Measurements from ENCODE around the gene ATP13A4. TPM values are rescaled to one million over a fixed set of nuclear protein-coding genes. Genes with fewer than 3 reads are reported as not detected.
A peak's percentile ranks its signal among the peaks of the same experiment; 100 is the strongest.

Gene ATP13A4
- total RNA-seq, 2 experiments from 2014 or later, result 0.44 to 2.5 TPM

DNA sequence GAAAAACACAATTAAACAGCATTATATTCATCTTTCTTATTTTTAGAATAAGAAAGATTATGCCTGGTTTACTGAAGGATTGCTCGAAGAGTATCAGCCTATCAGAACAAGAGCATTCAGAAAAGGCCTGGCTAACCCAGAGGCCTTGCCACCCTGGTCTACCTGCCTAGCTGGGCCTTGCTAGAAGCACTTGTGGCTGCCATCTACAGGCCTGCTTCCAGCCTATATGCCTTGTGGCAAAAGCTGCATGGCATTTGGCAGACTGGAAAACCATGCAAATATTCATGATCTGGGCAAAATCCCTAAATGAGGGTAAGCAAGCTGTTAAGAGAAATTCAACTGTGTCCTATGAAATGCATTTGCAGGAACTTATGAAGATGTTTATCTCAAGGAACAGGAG, 9.3 kb upstream of the ATP13A4 start:
- Histone ChIP-seq H3K4me1 (ENCODE audit: insufficient read depth, low read length, poor library complexity, severe bottlenecking) (no peaks in the 10 kb centered on the region), H3K27ac (ENCODE audit: low read depth, low read length, poor library complexity, severe bottlenecking) (no peak overlapping the region), H3K4me2 (ENCODE audit: low read length) (no peak overlapping the region), H3K9me3 (ENCODE audit: low read length) (no peaks in the 10 kb centered on the region), H3K36me3 (ENCODE audit: insufficient read depth, low read length) (no peaks in the 10 kb centered on the region), H3K79me2 (ENCODE audit: insufficient read depth, low read depth, low read length) (no peaks in the 10 kb centered on the region), H4K20me1 (ENCODE audit: insufficient read depth, low read length) (no peaks in the 10 kb centered on the region), H3K4me3 (ENCODE audit: low read depth, low read length, poor library complexity, severe bottlenecking) (no peak overlapping the region), H3K9me2 (ENCODE audit: insufficient read depth, low read length) (no peaks in the 10 kb centered on the region), H2AFZ (ENCODE audit: low read length) (no peak overlapping the region)
- intact Hi-C loops (cut with micrococcal nuclease; ENCODE audit: unreplicated experiment), result no loop called here
- peak; percentile 8 for DNase-seq (ENCODE audit: low spot score)
- POLR2A ChIA-PET, result no interaction called here
- CTCF ChIA-PET (ENCODE audit: unreplicated experiment), result interaction anchor here (0.6 kb wide), 1 partner anchor 664 kb away, joined by 3 read pairs; no protein-coding TSS in a partner anchor
- TF ChIP-seq EZH2phosphoT487 (IDR thresholded peaks at IDR 0.05; ENCODE audit: borderline replicate concordance, low read depth, low read length) (no peak), CTCF (conservative IDR thresholded peaks at IDR 0.05; ENCODE audit: low read length) (peak; percentile 43)
- BruUV-seq (replicated peaks), result no TSS peak

DNA sequence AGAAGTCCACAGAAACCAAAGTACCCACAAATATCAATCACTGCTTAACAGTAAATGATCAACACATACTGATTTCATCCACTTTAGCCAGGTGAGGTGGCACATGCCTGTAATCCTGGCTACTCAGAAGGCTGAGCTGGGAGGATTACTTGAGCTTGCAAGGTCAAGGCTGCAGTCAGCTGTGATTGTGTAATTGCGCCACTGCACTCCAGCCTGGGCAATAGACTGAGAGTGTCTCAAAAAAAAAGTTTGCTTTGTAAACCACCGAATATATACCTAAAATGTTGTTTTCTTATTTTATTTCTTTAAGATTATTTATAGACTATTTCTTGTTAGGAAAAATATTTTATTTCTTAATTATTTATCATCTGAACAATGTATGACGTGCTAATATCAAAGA, 8.7 kb upstream of the ATP13A4 start:
- POLR2A ChIA-PET, result interaction anchor here (1.0 kb wide), 1 partner anchor 11 kb away, joined by 4 read pairs; no protein-coding TSS in a partner anchor
- Histone ChIP-seq H3K9me2 (ENCODE audit: insufficient read depth, low read length) (no peaks in the 10 kb centered on the region), H4K20me1 (ENCODE audit: insufficient read depth, low read length) (no peaks in the 10 kb centered on the region), H3K27ac (ENCODE audit: low read depth, low read length, poor library complexity, severe bottlenecking) (no peak overlapping the region), H3K4me1 (ENCODE audit: insufficient read depth, low read length, poor library complexity, severe bottlenecking) (no peaks in the 10 kb centered on the region), H2AFZ (ENCODE audit: low read length) (no peak overlapping the region), H3K36me3 (ENCODE audit: insufficient read depth, low read length) (no peaks in the 10 kb centered on the region), H3K9me3 (ENCODE audit: low read length) (no peaks in the 10 kb centered on the region), H3K4me3 (ENCODE audit: low read depth, low read length, poor library complexity, severe bottlenecking) (no peak overlapping the region), H3K79me2 (ENCODE audit: insufficient read depth, low read depth, low read length) (no peaks in the 10 kb centered on the region), H3K4me2 (ENCODE audit: low read length) (no peak overlapping the region)
- DNase-seq (ENCODE audit: low spot score), result no peak
- intact Hi-C loops (cut with micrococcal nuclease; ENCODE audit: unreplicated experiment), result no loop called here
- TF ChIP-seq CTCF (conservative IDR thresholded peaks at IDR 0.05; ENCODE audit: low read length), result no peak
- TF ChIP-seq EZH2phosphoT487 (IDR thresholded peaks at IDR 0.05; ENCODE audit: borderline replicate concordance, low read depth, low read length), result no peak
- no TSS peak for BruUV-seq (replicated peaks)
- CTCF ChIA-PET (ENCODE audit: unreplicated experiment), result interaction anchor here (0.6 kb wide), 1 partner anchor 663 kb away, joined by 3 read pairs; no protein-coding TSS in a partner anchor

GRCh38 chr3:193560870-193561269, 6.2 kb upstream of the ATP13A4 start:
- Histone ChIP-seq H3K9me2 (ENCODE audit: insufficient read depth, low read length) (no peaks in the 10 kb centered on the region), H4K20me1 (ENCODE audit: insufficient read depth, low read length) (no peaks in the 10 kb centered on the region), H3K79me2 (ENCODE audit: insufficient read depth, low read depth, low read length) (no peaks in the 10 kb centered on the region), H3K9me3 (ENCODE audit: low read length) (no peaks in the 10 kb centered on the region), H3K27ac (ENCODE audit: low read depth, low read length, poor library complexity, severe bottlenecking) (no peak overlapping the region), H3K4me3 (ENCODE audit: low read depth, low read length, poor library complexity, severe bottlenecking) (no peak overlapping the region), H3K4me2 (ENCODE audit: low read length) (no peak overlapping the region), H3K4me1 (ENCODE audit: insufficient read depth, low read length, poor library complexity, severe bottlenecking) (no peaks in the 10 kb centered on the region), H3K36me3 (ENCODE audit: insufficient read depth, low read length) (no peaks in the 10 kb centered on the region), H2AFZ (ENCODE audit: low read length) (no peak overlapping the region)
- ChIA-PET CTCF (ENCODE audit: unreplicated experiment) (no interaction called here), POLR2A (interaction anchor here (1.2 kb wide), 1 partner anchor 21 kb away, joined by 3 read pairs; no protein-coding TSS in a partner anchor)
- no TSS peak for BruUV-seq (replicated peaks)
- DNase-seq (ENCODE audit: low spot score), result no peak
- intact Hi-C loops (cut with micrococcal nuclease; ENCODE audit: unreplicated experiment), result no loop called here
- TF ChIP-seq CTCF (conservative IDR thresholded peaks at IDR 0.05; ENCODE audit: low read length) (no peak), EZH2phosphoT487 (IDR thresholded peaks at IDR 0.05; ENCODE audit: borderline replicate concordance, low read depth, low read length) (no peak)
